IPS DF 6.9 (cell line): Measurements from ENCODE around the gene SLC8A1.
A peak's percentile ranks its signal among the peaks of the same experiment; 100 is the strongest.

Source experiments
- DNase-seq: peaks from one replicate; pipeline ENCODE4 v3.0.0-alpha.2; 2013; ENCODE audit warnings: low read depth, low spot score
- H3K27ac ChIP-seq: one replicate; pipeline ENCODE4 v1.5.1; 2013; ENCODE audit warnings: low read length, control low read depth
- H3K27me3 ChIP-seq: 2 replicates; pipeline ENCODE4 v1.6.1; 2013; ENCODE audit warnings: mild to moderate bottlenecking, low read length; ENCODE audit not compliant: control insufficient read depth, insufficient read depth
- H3K36me3 ChIP-seq: 2 replicates; pipeline ENCODE4 v1.6.1; 2013; ENCODE audit warnings: low read length; ENCODE audit not compliant: control insufficient read depth, insufficient read depth
- H3K4me1 ChIP-seq: 2 replicates; pipeline ENCODE4 v1.6.1; 2013; ENCODE audit warnings: low read length; ENCODE audit not compliant: control insufficient read depth, insufficient read depth
- H3K4me3 ChIP-seq: 2 replicates; pipeline ENCODE4 v1.5.1; 2013; ENCODE audit warnings: mild to moderate bottlenecking, low read length
- H3K9me3 ChIP-seq: 2 replicates; pipeline ENCODE4 v1.6.1; 2013; ENCODE audit warnings: low read length, inconsistent platforms; ENCODE audit not compliant: control insufficient read depth, insufficient read depth
- WGBS: extraction: QIAGEN DNeasy Blood & Tissue Kit; methylation state at CpG from one replicate; pipeline ENCODE4 v1.1.7; 2013; ENCODE audit warnings: mixed read lengths, missing lambda C conversion rate; ENCODE audit not compliant: insufficient read length, insufficient coverage; 5-methylcytosine and 5-hydroxymethylcytosine counted together

SLC8A1 gene

DNA sequence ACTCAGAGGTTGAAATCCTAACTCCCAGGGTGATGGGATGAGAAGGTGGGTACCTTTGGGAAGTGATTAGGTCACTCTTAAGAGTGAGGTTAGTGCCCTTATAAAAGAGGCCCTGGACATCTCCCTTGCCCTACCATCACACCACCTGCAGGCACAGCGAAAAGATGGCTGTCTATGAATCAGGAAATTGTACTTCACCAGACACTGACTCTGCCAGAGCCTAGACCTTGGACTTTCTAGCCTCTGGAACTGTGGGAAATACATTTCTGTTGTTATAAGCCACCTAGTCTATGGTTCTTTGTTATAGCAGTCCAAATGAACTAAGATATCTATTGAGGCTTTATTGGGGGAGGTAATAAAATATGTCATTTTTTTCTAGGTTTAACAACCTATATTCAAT is 203.6 kb downstream of the SLC8A1 start:
- WGBS = no CpG with 5 or more reads among the region's 1 CpG
- DNase-seq = no peak
- no peak overlapping the region for H3K4me3 ChIP-seq
- H3K4me1 ChIP-seq = no peaks in the 10 kb centered on the region; the same call in 1 of the 2 replicates
- no peaks in the 10 kb centered on the region for H3K9me3 ChIP-seq
- no peaks in the 10 kb centered on the region for H3K27me3 ChIP-seq
- no peaks in the 10 kb centered on the region for H3K36me3 ChIP-seq
- no peak overlapping the region for H3K27ac ChIP-seq

- H3K9me3 ChIP-seq = no peaks in the 10 kb centered on the region
Observed at GRCh38 chr2:40244675-40245074, 207.2 kb downstream of the SLC8A1 start.

DNA sequence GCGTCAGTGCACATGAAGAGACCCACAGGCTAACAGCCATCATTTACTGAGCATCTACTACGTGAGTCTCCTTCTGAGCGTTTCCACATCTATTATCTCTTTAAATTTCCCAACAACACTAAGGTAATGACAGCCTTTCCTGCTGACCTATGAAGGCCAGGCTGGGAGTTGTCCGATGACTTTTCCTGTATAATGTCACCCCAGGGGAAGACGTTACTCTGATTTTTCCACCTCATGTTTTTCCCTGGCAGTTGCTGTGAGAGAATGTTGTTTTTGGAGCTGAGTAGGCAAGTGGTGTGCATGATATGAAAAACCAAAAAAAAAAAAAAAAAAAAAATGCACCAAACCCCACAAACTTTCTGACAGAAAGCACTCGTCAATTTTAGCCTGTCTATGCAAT is 207.6 kb downstream of the SLC8A1 start:
- no peak for DNase-seq

More at GRCh38 chr2:40244675-40245074, 207.2 kb downstream of the SLC8A1 start:
- peak; percentile 61 for DNase-seq
- Histone ChIP-seq H3K36me3 (no peaks in the 10 kb centered on the region), H3K27me3 (no peaks in the 10 kb centered on the region), H3K4me3 (no peak overlapping the region), H3K27ac (no peak overlapping the region), H3K4me1 (no peaks in the 10 kb centered on the region; the same call in 1 of the 2 replicates)
- WGBS = no CpG with 5 or more reads among the region's 1 CpG

DNA sequence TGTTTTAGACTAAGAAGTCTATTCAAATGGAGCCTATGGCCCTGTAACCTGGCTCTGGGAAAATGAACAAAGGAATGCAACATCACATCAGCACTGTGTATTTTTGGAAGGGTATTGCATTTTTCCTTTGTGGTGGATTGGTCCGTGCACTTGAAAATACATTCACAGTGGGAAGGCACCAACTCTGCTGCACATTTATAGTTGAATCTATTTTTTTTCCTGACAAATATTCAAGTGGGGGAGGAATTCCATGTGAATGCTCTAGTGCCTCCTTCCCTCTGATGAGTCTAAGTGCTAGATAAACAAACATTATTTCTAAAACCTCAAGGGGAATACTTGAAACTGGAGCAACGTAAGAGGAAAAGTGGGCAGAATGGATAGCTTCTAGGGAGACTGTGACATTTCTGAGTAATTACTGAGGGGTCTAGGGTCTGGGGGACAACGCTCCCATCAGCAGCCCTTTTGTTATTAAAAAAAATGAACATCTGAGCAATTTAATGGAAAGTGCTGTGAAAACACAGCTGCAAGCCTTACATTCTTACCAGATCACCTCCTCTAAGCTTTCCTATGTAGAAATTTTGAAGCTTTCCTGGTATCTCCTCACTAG is 208.2 kb downstream of the SLC8A1 start:
- no peak overlapping the region for H3K27ac ChIP-seq

More for the DNA sequence above, 207.6 kb downstream of the SLC8A1 start:
- no CpG with 5 or more reads among the region's 6 CpGs for WGBS
- Histone ChIP-seq H3K4me1 (no peaks in the 10 kb centered on the region; the same call in 1 of the 2 replicates), H3K9me3 (no peaks in the 10 kb centered on the region), H3K27ac (no peak overlapping the region), H3K27me3 (no peaks in the 10 kb centered on the region), H3K36me3 (no peaks in the 10 kb centered on the region), H3K4me3 (no peak overlapping the region)

GRCh38 chr2:40242315-40242714 is 209.6 kb downstream of the SLC8A1 start:
- no peak overlapping the region for H3K27ac ChIP-seq
- WGBS = no CpG with 5 or more reads among the region's 3 CpGs
- DNase-seq = no peak
- H3K36me3 ChIP-seq = no peaks in the 10 kb centered on the region
- H3K9me3 ChIP-seq = no peaks in the 10 kb centered on the region
- no peaks in the 10 kb centered on the region for H3K27me3 ChIP-seq
- no peaks in the 10 kb centered on the region; the same call in 1 of the 2 replicates for H3K4me1 ChIP-seq
- H3K4me3 ChIP-seq = no peak overlapping the region

More for the DNA sequence above, 208.2 kb downstream of the SLC8A1 start:
- no peak overlapping the region for H3K4me3 ChIP-seq
- no CpG with 5 or more reads among the region's 3 CpGs for WGBS
- DNase-seq = no peak
- H3K9me3 ChIP-seq = no peaks in the 10 kb centered on the region
- no peaks in the 10 kb centered on the region for H3K27me3 ChIP-seq
- H3K4me1 ChIP-seq = no peaks in the 10 kb centered on the region; the same call in 1 of the 2 replicates
- H3K36me3 ChIP-seq = no peaks in the 10 kb centered on the region

- H3K36me3 ChIP-seq = no peaks in the 10 kb centered on the region
- no CpG with 5 or more reads among the region's 5 CpGs for whole genome bisulfite sequencing
- no peaks in the 10 kb centered on the region for H3K9me3 ChIP-seq
- no peaks in the 10 kb centered on the region; the same call in 1 of the 2 replicates for H3K4me1 ChIP-seq
- no peak overlapping the region for H3K27ac ChIP-seq
- H3K4me3 ChIP-seq = no peak overlapping the region
- H3K27me3 ChIP-seq = no peaks in the 10 kb centered on the region
- DNase-seq = no peak
Observed at GRCh38 chr2:40240070-40240469, 211.8 kb downstream of the SLC8A1 start.

GRCh38 chr2:40230707-40231432 is 221.0 kb downstream of the SLC8A1 start:
- Histone ChIP-seq H3K27ac (no peak overlapping the region), H3K4me1 (no peaks in the 10 kb centered on the region), H3K4me3 (no peak overlapping the region), H3K27me3 (no peaks in the 10 kb centered on the region), H3K9me3 (no peaks in the 10 kb centered on the region), H3K36me3 (no peaks in the 10 kb centered on the region)
- WGBS = no CpG with 5 or more reads among the region's 3 CpGs
- no peak for DNase-seq

DNA sequence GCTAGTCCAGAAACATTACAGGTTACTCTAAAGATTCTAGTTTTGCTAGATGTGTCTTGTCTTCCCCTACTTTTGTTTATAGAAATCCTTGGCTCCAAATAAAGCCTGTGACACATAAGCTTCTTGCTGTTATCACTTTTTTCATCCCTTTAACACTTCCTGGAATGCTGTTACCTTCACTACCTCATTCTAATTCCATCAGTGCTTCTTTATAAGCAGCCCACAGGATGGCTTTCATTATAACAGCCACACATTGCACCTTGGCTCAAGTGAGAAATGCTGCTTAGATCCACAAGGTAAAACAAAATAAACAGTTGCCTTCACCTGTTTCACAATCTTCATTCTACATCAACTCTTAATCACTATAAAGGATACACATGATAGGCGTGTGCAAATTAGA is 221.7 kb downstream of the SLC8A1 start:
- Histone ChIP-seq H3K4me1 (no peaks in the 10 kb centered on the region), H3K4me3 (no peak overlapping the region), H3K27me3 (no peaks in the 10 kb centered on the region), H3K27ac (no peak overlapping the region), H3K36me3 (no peaks in the 10 kb centered on the region), H3K9me3 (no peaks in the 10 kb centered on the region)
- no peak for DNase-seq
- no CpG with 5 or more reads among the region's 1 CpG for WGBS

- Histone ChIP-seq H3K9me3 (no peaks in the 10 kb centered on the region), H3K4me1 (no peaks in the 10 kb centered on the region), H3K36me3 (no peaks in the 10 kb centered on the region), H3K4me3 (no peak overlapping the region), H3K27ac (no peak overlapping the region), H3K27me3 (no peaks in the 10 kb centered on the region)
- no CpG with 5 or more reads among the region's 3 CpGs for WGBS
- no peak for DNase-seq
Observed at GRCh38 chr2:40228310-40228709, 223.6 kb downstream of the SLC8A1 start.

- no peaks in the 10 kb centered on the region for H3K9me3 ChIP-seq
- H3K36me3 ChIP-seq = no peaks in the 10 kb centered on the region
- H3K4me3 ChIP-seq = no peak overlapping the region
- no peaks in the 10 kb centered on the region for H3K27me3 ChIP-seq
- no peaks in the 10 kb centered on the region for H3K4me1 ChIP-seq
- H3K27ac ChIP-seq = no peak overlapping the region
- no peak for DNase-seq
- WGBS = no CpG with 5 or more reads among the region's 4 CpGs
Observed at GRCh38 chr2:40227210-40227609, 224.7 kb downstream of the SLC8A1 start.

GRCh38 chr2:40226637-40227036 is 225.3 kb downstream of the SLC8A1 start:
- Histone ChIP-seq H3K9me3 (no peaks in the 10 kb centered on the region), H3K4me1 (no peaks in the 10 kb centered on the region), H3K4me3 (no peak overlapping the region), H3K27me3 (no peaks in the 10 kb centered on the region), H3K36me3 (no peaks in the 10 kb centered on the region), H3K27ac (no peak overlapping the region)
- no peak for DNase-seq
